C4-2B (cell line): ENCODE measurements around the gene PDSS2.

Source experiments
- CTCF ChIP-seq: fragments of 450-650 bp; conservative IDR thresholded peaks from 2 replicates; pipeline ENCODE4 v1.5.1; 2017; ENCODE audit warnings: mild to moderate bottlenecking
- ZFX ChIP-seq: fragments of 450-650 bp; IDR thresholded peaks from 2 replicates; pipeline ENCODE4 v1.6.1; 2017

GRCh38 chr6:107154801-107155160, 304.6 kb downstream of the PDSS2 start:
- no peak for TF ChIP-seq CTCF
- no peak for TF ChIP-seq ZFX
